Measurements from ENCODE around the gene CD79B. TPM values are rescaled to one million over a fixed set of nuclear protein-coding genes. Genes with fewer than 3 reads are reported as not detected.

Gene CD79B
- total RNA-seq, 1 donor from 2014 or later = 0.25 TPM

DNA sequence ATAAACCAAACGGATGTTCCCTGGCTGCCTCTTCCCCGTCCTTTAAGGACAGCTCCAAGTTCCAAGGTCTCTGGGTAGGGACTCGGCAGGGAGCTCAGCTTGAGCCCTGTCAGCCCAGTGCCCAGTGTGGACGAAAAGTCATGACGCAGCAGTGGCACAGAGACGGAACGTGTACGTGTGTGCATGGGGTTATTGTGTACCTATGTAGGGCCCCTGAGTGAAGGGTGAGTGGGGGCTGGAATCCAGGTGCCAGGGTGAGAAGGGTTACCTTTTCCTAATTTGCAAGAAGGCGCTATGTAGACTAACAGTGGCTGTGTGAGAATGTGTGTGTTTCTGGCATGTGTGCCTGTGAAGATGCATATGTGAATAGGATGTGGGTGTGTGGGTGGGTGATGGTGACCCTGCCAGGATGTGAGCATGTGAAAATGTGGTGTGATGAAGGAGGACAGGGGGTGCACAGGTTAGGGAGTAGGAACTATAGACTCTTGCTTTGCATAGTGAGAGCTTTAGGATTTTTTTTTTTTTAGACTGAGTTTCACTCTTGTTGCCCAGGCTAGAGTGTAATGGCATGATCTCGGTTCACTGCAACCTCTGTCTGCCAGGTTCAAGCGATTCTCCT is 34.6 kb upstream of the CD79B start:
- H3K27ac Mint-ChIP-seq (ENCODE audit: unreplicated experiment) = no peak overlapping the region
- no peak overlapping the region for H3K4me3 Mint-ChIP-seq (ENCODE audit: unreplicated experiment)
- Histone ChIP-seq H3K4me1 (ENCODE audit: insufficient read depth, low read length) (no peaks in the 10 kb centered on the region), H3K9me3 (ENCODE audit: insufficient read depth, low read depth, low read length) (no peaks in the 10 kb centered on the region), H4K20me1 (ENCODE audit: insufficient read depth, low read length) (no peaks in the 10 kb centered on the region), H3K27ac (ENCODE audit: low read depth, low read length) (no peak overlapping the region), H3K36me3 (ENCODE audit: insufficient read depth, low read length) (no peaks in the 10 kb centered on the region), H3K4me3 (ENCODE audit: insufficient read depth, low read depth, low read length) (no peak overlapping the region), H3K79me2 (ENCODE audit: insufficient read depth, low read length) (no peaks in the 10 kb centered on the region), H3K4me2 (ENCODE audit: low read length) (no peak overlapping the region), H2AFZ (ENCODE audit: low read depth, low read length) (no peak overlapping the region), H3K27me3 (ENCODE audit: insufficient read depth, low read length) (no peaks in the 10 kb centered on the region), H3K9ac (ENCODE audit: low read length) (no peak overlapping the region)
- TF ChIP-seq, protein P1, sequence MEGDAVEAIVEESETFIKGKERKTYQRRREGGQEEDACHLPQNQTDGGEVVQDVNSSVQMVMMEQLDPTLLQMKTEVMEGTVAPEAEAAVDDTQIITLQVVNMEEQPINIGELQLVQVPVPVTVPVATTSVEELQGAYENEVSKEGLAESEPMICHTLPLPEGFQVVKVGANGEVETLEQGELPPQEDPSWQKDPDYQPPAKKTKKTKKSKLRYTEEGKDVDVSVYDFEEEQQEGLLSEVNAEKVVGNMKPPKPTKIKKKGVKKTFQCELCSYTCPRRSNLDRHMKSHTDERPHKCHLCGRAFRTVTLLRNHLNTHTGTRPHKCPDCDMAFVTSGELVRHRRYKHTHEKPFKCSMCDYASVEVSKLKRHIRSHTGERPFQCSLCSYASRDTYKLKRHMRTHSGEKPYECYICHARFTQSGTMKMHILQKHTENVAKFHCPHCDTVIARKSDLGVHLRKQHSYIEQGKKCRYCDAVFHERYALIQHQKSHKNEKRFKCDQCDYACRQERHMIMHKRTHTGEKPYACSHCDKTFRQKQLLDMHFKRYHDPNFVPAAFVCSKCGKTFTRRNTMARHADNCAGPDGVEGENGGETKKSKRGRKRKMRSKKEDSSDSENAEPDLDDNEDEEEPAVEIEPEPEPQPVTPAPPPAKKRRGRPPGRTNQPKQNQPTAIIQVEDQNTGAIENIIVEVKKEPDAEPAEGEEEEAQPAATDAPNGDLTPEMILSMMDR (IDR thresholded peaks at IDR 0.05; ENCODE audit: insufficient read depth, low read depth, low read length) = no peak
- no peak for TF ChIP-seq EZH2 (IDR thresholded peaks at IDR 0.05; ENCODE audit: insufficient read depth, low read length)
- H3K4me1 Mint-ChIP-seq (ENCODE audit: low read depth, unreplicated experiment) = no peaks in the 10 kb centered on the region
- peaks cover 35% of the 10 kb centered on the region for H3K27me3 Mint-ChIP-seq (ENCODE audit: low read depth, unreplicated experiment)
- DNase-seq (ENCODE audit: low read depth) = no peak
- peaks cover 2% of the 10 kb centered on the region for H3K36me3 Mint-ChIP-seq (ENCODE audit: low read depth, unreplicated experiment)
- no peak for FAIRE-seq
- H3K9me3 Mint-ChIP-seq (ENCODE audit: unreplicated experiment) = no peaks in the 10 kb centered on the region

DNA sequence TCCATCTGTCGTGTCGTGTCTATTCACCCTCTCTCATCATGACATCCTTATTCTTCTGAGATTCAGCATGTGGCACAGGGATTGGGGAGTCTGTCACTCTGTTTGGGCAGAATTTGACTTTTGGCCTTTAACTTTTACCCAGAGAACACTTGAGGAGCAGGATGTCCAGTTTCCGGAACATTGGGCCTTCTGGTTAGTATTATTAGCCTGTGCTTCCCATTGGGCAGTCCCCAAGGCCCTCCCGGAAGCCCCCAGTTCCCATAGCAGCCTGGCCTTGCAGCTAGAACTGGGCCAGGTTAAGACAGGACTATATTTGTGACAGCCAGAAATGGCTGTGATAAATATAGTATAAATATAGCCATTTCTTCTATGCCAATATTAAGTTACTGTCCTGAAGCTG is 31.0 kb upstream of the CD79B start:
- no peak overlapping the region for H3K27ac ChIP-seq (ENCODE audit: low read depth, low read length)
- H3K27me3 ChIP-seq (ENCODE audit: insufficient read depth, low read length) = no peaks in the 10 kb centered on the region
- TF ChIP-seq, protein P1 (IDR thresholded peaks at IDR 0.05; ENCODE audit: insufficient read depth, low read depth, low read length) = no peak
- TF ChIP-seq EZH2 (IDR thresholded peaks at IDR 0.05; ENCODE audit: insufficient read depth, low read length) = no peak
- Mint-ChIP-seq H3K27me3 (ENCODE audit: low read depth, unreplicated experiment) (peaks cover 28% of the 10 kb centered on the region), H3K27ac (ENCODE audit: unreplicated experiment) (no peak overlapping the region), H3K36me3 (ENCODE audit: low read depth, unreplicated experiment) (no peaks in the 10 kb centered on the region), H3K9me3 (ENCODE audit: unreplicated experiment) (no peaks in the 10 kb centered on the region), H3K4me3 (ENCODE audit: unreplicated experiment) (no peak overlapping the region), H3K4me1 (ENCODE audit: low read depth, unreplicated experiment) (no peaks in the 10 kb centered on the region)
- no peak overlapping the region for H2AFZ ChIP-seq (ENCODE audit: low read depth, low read length)
- H4K20me1 ChIP-seq (ENCODE audit: insufficient read depth, low read length) = no peaks in the 10 kb centered on the region
- H3K9me3 ChIP-seq (ENCODE audit: insufficient read depth, low read depth, low read length) = no peaks in the 10 kb centered on the region
- no peaks in the 10 kb centered on the region for H3K4me1 ChIP-seq (ENCODE audit: insufficient read depth, low read length)
- no peak for DNase-seq (ENCODE audit: low read depth)
- no peak for FAIRE-seq
- H3K79me2 ChIP-seq (ENCODE audit: insufficient read depth, low read length) = no peaks in the 10 kb centered on the region
- no peak overlapping the region for H3K4me2 ChIP-seq (ENCODE audit: low read length)
- no peak overlapping the region for H3K9ac ChIP-seq (ENCODE audit: low read length)
- H3K4me3 ChIP-seq (ENCODE audit: insufficient read depth, low read depth, low read length) = no peak overlapping the region
- no peaks in the 10 kb centered on the region for H3K36me3 ChIP-seq (ENCODE audit: insufficient read depth, low read length)

DNA sequence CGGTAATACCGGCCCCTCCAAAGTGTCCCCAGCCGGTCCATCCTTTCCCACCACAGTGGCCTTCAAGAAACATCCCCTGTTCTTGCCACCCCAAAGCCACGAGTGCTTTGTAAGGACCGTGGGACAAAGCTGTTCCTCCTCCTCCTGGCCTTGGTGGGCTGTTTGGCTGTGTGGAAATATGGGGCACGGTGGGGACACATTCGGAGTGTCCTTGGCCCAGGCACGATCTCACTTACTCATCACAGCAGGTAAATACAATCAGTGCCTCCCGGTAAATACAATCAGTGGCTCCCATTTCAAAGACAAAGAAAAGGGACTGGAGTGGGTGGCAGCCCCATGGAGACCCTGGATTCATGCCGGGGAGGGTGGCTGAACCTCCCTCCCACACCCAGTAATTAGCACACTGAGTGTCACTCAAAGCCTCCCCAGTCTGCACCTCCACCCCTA is 30.2 kb upstream of the CD79B start:
- DNase-seq (ENCODE audit: low read depth) = no peak
- Histone ChIP-seq H3K36me3 (ENCODE audit: insufficient read depth, low read length) (no peaks in the 10 kb centered on the region), H4K20me1 (ENCODE audit: insufficient read depth, low read length) (no peaks in the 10 kb centered on the region), H3K4me1 (ENCODE audit: insufficient read depth, low read length) (no peaks in the 10 kb centered on the region), H3K4me2 (ENCODE audit: low read length) (no peak overlapping the region), H3K9ac (ENCODE audit: low read length) (no peak overlapping the region), H2AFZ (ENCODE audit: low read depth, low read length) (no peak overlapping the region), H3K79me2 (ENCODE audit: insufficient read depth, low read length) (no peaks in the 10 kb centered on the region), H3K9me3 (ENCODE audit: insufficient read depth, low read depth, low read length) (no peaks in the 10 kb centered on the region), H3K27me3 (ENCODE audit: insufficient read depth, low read length) (no peaks in the 10 kb centered on the region), H3K27ac (ENCODE audit: low read depth, low read length) (no peak overlapping the region), H3K4me3 (ENCODE audit: insufficient read depth, low read depth, low read length) (no peak overlapping the region)
- TF ChIP-seq, protein P1 (IDR thresholded peaks at IDR 0.05; ENCODE audit: insufficient read depth, low read depth, low read length) = no peak
- TF ChIP-seq EZH2 (IDR thresholded peaks at IDR 0.05; ENCODE audit: insufficient read depth, low read length) = no peak
- Mint-ChIP-seq H3K36me3 (ENCODE audit: low read depth, unreplicated experiment) (no peaks in the 10 kb centered on the region), H3K4me1 (ENCODE audit: low read depth, unreplicated experiment) (no peaks in the 10 kb centered on the region), H3K27me3 (ENCODE audit: low read depth, unreplicated experiment) (peaks cover 25% of the 10 kb centered on the region), H3K4me3 (ENCODE audit: unreplicated experiment) (no peak overlapping the region), H3K9me3 (ENCODE audit: unreplicated experiment) (no peaks in the 10 kb centered on the region), H3K27ac (ENCODE audit: unreplicated experiment) (no peak overlapping the region)
- FAIRE-seq = no peak

All from astrocyte (in vitro differentiated cells and primary cell).